GM15510 (cell line): ENCODE measurements around the gene SLC30A9.

Experiments used
- POLR2A ChIP-seq: IDR thresholded peaks from 3 replicates; pipeline ENCODE4 v1.6.1; 2011; ENCODE audit warnings: borderline replicate concordance; ENCODE audit not compliant: insufficient read length; ENCODE audit errors: extremely low read depth

The SLC30A9 gene

GRCh38 chr4:41991916-41992767 lies 1.8 kb downstream of the SLC30A9 start:
- TF ChIP-seq POLR2A = no peak

GRCh38 chr4:41992967-41993857 lies 2.9 kb downstream of the SLC30A9 start:
- TF ChIP-seq POLR2A = no peak

GRCh38 chr4:41994461-41994985 lies 4.2 kb downstream of the SLC30A9 start:
- no peak for TF ChIP-seq POLR2A

GRCh38 chr4:41998019-41998418 lies 7.7 kb downstream of the SLC30A9 start:
- no peak for TF ChIP-seq POLR2A

GRCh38 chr4:41999321-41999720 lies 9.0 kb downstream of the SLC30A9 start:
- no peak for TF ChIP-seq POLR2A

- TF ChIP-seq POLR2A = no peak
These were observed 17.9 kb downstream of the SLC30A9 start for GRCh38 chr4:42008011-42008786.

GRCh38 chr4:42015438-42015837 lies 25.1 kb downstream of the SLC30A9 start:
- TF ChIP-seq POLR2A = no peak

GRCh38 chr4:42018451-42018850 lies 28.1 kb downstream of the SLC30A9 start:
- TF ChIP-seq POLR2A = no peak

- TF ChIP-seq POLR2A = no peak
These were observed 58.1 kb downstream of the SLC30A9 start for GRCh38 chr4:42048394-42048793.

- TF ChIP-seq POLR2A = no peak
These were observed 60.4 kb downstream of the SLC30A9 start for GRCh38 chr4:42050516-42051249.

- no peak for TF ChIP-seq POLR2A
These were observed 76.1 kb downstream of the SLC30A9 start for GRCh38 chr4:42066402-42066801.

- no peak for TF ChIP-seq POLR2A
These were observed 76.9 kb downstream of the SLC30A9 start for GRCh38 chr4:42067264-42067663.

GRCh38 chr4:42070463-42070862 lies 80.1 kb downstream of the SLC30A9 start:
- no peak for TF ChIP-seq POLR2A

- TF ChIP-seq POLR2A = no peak
These were observed 84.0 kb downstream of the SLC30A9 start for GRCh38 chr4:42074294-42074693.
